B cell (primary cell): ENCODE data around the gene PALD1.

ENCODE experiments used
- CTCF ChIP-seq: fragments of 200-600 bp; IDR thresholded peaks from one replicate; pipeline ENCODE4 v1.8.0; 2022; ENCODE audit warnings: antibody characterized with exemption, mild to moderate bottlenecking
- EZH2 ChIP-seq: IDR thresholded peaks from 2 replicates; pipeline ENCODE4 v1.6.1; 2012; ENCODE audit warnings: borderline replicate concordance, low read depth, mild to moderate bottlenecking, moderate library complexity, low read length; ENCODE audit not compliant: insufficient read depth, poor library complexity, severe bottlenecking

DNA sequence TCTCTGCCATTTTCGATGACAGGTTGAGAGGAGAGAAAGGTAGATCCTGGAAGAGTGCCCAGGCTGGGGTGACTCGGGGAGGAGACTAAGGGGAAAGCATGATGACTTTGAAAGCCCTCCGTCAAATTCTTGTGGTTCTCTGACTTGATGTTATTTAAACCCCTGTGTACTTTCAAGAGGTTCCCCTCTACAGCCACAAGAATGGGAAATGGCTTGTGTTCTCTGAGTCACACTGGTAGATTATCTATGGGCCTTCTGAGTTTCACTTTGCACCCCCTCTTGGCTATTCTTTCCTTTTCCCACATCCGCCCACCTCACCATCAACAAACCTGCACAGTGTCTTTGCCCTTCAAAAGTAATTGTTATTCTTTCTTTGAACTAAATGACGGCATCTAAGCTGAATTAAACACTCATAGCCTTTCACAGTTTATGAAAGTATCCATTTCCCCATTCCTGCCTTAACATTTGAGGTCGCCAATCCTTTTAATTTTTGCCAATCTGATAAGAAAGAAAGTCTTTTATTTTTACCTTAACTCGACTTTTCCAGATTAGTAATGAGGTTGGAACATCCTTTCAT lies 99.9 kb downstream of the PALD1 start:
- TF ChIP-seq EZH2 (no peak), CTCF (no peak)
